Endometrial microvascular endothelial cells (primary cell): ENCODE data around the gene GEMIN8. TPM values are rescaled to one million over a fixed set of nuclear protein-coding genes. Genes with fewer than 3 reads are reported as not detected.

Experiments
- in situ Hi-C: cut with HindIII; loops from 2 replicates; pipeline ENCODE4 v1.10.0; 2017; ENCODE audit warnings: low sequenced_read_pairs, low pct_unique_long_range_greater_than_20kb; ENCODE audit errors: inconsistent ontology term
- total RNA-seq: library from RNA; depleted of rRNA; stranded (reverse); fragments of >200 nt; gene quantifications from one replicate; pipeline ENCODE4 v1.2.3, GENCODE V29; 2015; ENCODE audit errors: inconsistent ontology term

GEMIN8 gene, protein sequence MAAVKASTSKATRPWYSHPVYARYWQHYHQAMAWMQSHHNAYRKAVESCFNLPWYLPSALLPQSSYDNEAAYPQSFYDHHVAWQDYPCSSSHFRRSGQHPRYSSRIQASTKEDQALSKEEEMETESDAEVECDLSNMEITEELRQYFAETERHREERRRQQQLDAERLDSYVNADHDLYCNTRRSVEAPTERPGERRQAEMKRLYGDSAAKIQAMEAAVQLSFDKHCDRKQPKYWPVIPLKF
- 18.6 TPM for total RNA-seq

DNA sequence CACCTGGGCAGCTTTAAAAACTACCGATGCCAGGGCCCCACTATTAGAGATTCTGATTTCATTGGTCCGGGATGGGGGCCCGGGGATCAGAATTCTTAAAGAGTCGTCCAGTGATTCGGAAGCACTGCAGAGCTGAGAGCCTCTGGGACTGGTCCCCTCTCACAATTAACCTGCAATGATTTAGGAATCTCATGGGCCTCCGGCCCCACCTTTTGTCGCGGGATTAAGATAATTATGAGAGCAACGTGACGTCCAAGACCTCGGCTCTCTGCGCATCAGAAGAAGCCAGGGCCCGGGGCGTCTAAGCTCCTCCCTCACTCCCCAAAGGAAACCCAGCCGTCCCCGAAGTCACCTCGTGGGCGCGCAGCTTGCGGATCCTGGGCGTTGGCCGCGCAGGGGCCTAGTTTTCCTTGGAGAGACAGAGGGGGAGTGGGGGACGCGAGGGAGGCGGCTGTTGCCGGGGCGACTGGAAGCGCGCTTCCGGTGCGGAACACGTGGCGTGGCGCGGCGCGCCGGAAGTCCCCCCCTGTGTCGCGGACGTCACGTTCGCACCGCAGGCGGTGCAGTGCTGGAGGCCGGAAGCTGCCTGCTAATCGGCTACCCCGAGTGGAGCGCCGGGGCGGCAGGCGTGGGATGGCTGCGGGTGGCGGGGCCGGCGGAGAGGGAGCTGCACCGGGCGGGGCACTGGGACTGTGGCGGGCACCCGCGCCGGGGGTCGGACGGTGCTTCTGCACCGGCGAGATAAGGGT lies at the start of gene GEMIN8:
TSS of gene GEMIN8 (minus strand) at position 468 of the 749 bp plus-strand sequence. CDS start 8,414 bp downstream, outside the sequence.
- in situ Hi-C loops, result no loop called here

DNA sequence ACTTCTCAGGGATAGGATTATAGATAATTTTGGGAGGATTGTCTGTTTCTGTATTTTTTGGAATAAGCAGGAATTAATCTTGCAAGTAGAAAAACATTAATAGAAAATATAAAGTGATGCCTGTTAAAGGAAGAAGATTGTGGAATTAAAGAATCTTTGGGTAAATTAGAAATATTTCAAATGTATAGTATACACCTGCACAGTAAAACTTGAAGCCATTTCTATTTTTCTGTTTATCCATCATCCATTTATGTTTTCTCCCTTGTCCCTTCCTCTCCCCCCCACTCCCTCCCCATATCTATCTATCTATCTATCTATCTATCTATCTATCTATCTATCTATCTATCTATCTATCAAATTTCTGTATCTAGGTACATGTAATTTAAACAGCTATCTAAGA lies 46.9 kb upstream of the GEMIN8 start:
- in situ Hi-C loops, result no loop called here

DNA sequence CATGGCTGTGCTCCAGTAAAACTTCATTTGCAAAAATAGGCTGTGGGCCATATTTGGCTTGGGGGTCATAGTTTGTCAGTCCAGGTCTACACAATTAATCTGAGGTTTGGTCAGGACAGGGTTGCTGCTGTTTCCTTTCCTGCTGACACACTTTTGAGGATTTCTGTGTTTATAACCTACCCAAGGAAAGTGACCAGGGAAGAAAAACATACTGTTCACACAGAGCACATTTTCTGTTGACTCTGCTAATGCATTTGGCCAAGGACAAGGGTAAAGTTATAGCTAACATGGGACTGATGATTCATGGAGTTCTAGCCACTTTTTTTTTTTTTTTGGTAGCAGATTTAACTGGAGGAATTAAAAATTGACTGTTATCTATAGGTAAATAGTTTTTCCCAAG lies 43.9 kb upstream of the GEMIN8 start:
- in situ Hi-C loops, result no loop called here

DNA sequence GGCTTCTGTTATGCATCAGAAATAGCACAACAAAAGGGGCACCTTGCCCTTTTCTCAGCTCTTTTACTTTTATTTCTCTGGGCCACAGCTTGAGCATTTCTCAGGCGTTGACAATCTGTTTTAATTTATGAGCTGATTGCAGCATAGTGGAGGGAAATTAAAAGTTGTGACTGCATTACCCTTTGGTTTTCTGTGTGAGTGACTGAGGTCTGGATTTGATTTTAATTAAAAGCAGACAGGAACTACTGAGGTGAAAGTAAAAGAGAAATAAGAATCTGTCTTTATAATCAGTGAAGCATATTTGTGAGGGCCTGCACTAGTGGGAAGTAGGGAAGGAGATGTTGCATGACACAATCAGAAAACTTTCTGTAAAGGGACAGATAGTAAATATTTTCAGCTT lies 43.4 kb upstream of the GEMIN8 start:
- in situ Hi-C loops, result no loop called here

DNA sequence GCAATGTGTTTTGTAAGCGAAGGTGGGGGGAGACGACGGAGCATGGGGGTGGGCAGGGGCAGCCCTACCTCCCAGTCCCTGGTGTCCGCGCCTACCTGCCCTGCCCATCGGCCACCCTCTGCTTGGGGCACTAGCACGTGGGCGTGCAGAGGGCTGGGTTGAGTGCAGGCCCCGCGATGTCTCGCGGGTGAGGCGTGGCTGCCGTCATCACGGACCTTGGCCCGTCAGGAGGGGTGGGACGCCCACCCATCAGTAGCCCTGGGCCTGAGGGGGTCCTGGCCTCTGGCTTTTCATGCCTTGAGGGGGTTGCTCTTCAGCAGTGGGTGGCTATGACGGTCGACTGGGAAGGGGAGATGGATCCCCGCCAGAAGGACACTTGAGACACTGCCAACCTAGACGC lies 36.1 kb upstream of the GEMIN8 start:
- in situ Hi-C loops, result no loop called here

DNA sequence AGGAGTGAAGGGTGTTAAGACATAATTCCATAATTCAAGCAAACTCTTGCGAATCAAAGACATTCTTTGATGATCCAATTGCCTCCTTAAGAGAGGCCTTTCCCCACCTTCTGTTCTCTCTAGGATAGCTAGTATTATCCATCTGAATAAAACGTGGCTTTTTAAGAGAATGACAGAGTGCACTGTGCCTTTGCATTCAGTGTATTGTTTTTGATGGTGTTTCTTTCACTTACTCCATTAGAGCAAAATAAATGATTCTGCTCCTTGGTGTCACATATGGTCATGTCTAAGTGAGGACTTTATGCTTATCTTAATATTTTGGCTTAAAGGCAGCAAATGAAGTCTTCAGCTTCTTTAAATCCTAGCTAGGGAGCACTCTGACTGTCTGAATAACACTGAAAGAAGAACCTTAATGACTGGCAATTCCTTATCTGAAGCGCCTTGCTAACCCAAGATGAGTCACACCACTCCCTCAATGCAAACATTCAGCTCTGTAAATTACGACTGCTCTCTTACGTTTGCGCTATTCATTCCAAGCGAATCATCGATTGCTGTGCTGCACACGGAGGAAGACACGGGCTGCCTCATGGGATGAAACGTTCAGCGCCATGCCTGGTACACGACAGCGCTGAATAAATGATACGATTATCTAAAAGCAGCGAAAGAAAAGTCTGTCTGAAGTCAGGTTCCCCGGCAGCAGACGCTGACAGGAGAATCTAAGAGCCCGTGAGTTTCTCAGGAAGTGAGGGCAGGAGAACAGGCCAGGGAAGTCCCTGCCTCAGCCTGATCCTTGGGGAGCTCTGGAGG lies 35.1 kb upstream of the GEMIN8 start:
- in situ Hi-C loops, result no loop called here

DNA sequence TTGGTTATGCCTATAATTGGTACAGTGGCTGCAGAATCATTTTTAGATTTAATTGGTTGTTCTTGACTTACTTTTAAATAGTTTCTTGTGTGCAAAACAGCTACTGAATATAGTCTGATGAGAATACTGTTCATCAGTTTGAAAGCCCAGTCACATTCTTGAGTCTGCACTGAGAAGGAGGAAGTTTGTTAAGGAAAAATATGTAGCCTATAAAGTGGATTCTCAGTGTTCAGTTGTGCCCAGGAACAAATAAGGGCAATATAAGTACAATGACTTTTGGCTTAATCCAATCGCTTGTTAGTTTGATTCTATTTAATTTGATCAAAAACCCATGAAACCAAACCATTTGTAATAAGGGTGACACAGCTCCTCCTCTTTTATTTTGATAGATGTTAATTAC lies 32.8 kb upstream of the GEMIN8 start:
- in situ Hi-C loops, result no loop called here

DNA sequence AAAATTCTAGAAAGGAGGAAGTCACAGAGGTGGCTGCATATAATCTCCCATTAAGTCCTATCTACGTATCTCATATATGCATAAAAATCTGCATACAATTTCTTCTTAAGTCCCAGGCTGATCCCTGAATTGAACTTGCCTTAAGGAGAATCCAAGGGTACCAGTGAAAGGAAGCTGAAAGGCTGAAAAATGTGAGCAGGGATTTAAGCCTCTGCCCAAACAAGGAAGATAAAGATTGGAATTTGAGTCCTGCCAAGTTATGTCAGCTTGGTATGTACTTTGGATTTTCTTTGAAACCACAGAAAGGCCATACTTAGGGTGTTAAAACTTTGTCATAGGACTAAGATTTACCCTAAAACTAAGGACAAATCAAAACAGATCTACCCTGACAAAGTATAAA lies 26.5 kb upstream of the GEMIN8 start:
- in situ Hi-C loops, result no loop called here

DNA sequence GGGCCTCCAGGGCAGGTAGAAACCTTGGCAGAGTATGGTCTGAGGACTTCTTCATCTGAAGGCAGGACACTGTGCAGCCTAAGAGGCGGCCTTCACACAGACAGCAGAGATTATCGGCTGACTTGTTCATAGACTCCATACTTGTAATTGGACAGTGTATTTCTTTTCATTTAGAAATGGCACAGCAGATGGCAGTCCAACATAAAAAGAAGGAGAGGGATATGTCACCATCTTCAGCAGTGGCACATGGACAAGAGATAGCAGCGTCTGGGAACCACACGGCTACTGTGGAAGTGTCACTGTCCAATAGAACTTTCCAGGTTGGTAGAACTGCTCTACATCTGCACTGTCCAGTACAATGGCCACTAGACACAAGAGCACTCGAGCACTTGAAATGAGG lies 21.7 kb upstream of the GEMIN8 start:
- in situ Hi-C loops, result no loop called here

DNA sequence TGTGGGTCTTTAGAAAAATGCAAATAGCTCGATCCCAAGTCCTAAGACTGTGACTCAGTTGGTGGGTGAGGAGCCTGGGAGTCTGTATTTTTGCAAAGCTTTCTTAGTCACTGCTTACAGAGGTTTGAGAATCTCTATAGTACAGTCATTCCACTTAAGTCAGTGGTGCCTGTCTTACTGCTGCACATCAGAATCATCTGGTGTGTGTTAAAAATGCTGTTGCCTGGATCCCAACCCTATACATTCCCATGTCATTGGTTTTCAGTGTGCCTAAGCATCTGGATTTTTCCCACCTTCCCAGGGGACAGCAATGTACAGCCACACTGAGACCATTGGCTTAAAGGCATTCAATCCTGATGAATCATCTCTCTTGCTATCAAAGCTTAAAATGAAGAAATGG lies 21.0 kb upstream of the GEMIN8 start:
- in situ Hi-C loops, result no loop called here

DNA sequence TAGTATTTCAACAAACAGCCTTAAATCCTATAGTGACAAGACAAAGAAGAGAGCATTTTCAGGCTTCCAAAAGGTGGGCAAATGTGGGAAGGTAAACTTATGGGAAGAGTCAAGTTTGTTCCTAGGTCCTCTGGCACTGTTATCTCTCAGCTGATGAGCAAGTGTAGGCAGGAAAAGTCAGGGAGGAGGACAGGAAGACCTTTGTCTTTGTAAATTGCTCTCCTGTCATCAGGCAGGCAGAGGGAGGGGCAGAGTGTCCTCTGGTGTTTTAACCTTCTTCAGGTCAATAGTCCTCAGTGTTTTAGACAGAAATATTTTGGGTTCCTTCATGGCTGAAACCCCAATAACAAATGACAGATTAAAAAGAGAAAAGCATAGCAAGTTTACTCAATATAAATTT lies 13.5 kb upstream of the GEMIN8 start:
- in situ Hi-C loops, result no loop called here

DNA sequence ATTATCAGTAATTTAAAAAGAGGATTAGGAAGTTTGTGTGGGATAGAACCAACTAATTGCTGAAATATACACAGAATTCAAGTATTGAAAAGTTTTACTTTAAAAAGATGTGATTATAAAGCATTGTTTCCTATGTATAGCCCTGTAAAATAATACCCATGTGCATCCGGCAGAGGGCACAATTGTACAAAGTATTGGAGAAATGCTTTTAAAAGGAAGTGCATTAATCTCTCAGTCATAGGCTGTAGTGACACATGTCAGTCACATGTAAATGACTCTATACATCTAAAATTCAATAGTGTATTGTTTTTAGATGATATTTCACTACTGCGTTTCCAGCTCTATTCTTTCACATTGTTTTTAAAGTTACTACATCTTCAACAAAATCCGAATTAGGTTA lies 9.7 kb upstream of the GEMIN8 start:
- in situ Hi-C loops, result no loop called here

DNA sequence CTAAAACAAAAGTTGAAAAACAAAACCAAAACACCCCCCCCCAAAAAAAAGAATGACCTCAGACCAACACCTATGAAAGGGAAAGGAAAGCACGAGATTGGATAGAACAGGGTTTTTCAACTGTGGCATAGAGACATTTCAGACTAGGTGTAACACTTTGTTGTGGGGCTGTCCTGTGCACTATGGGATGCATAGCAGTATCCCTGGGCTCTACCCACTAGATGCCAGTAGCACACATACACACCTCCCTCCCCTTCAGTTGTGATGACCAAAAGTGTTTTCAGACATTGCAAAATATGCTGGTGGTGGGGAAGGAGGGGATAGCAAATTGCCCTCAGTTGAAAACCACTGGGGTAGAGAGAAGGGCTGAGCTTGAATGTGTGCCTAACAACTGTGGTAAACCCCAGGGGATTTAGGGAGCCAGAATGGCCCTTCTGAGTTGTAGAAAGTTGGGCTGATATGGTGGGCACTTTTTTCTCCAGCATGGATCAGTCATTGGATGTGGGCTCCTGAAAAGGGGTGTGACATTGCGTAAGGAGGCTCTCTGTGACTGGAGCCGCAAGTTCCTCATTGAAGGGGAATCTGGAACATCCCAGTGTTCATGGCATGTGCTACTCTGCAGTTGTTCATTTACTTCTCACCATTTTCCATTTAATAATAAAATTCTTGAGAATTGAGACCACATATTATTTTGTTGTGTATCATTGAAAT lies 8.8 kb upstream of the GEMIN8 start:
- in situ Hi-C loops, result no loop called here

DNA sequence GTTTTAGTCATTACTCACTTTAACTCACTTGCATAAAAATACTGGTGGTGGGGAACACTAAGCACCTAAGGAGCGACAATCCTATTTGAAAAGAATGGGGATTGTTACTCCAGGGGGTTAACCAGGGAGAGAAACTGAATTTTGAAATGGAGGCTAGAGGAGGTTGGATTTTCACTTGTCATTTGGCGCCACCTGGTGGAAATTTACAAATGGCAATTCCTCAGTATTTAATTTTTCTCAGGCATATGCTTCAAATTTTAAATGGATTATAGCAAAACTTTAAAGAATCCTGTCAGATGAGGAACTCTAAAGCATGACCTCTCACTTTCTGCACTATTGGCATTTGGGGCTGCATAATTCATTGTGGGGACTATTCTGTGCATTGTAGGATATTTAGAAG lies 2.7 kb upstream of the GEMIN8 start:
- in situ Hi-C loops, result no loop called here

DNA sequence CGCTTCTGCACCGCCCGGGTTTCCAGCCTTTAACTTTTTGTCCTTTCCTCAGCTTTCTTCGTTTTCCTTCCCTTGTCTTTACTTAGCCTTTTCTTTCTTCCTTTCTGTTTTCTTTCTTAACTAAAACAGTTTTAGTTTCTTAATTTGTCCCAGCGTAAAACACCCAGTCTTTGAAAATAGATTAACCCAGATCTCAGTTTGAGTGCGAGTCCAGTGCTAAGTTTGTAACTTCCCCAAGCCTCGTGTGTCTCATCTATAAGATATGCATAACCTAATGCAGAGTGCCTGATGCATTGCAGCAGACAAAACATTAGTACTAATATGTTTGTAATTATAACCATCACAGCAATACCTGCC lies 460 bp upstream of the GEMIN8 start:
- in situ Hi-C loops, result no loop called here

DNA sequence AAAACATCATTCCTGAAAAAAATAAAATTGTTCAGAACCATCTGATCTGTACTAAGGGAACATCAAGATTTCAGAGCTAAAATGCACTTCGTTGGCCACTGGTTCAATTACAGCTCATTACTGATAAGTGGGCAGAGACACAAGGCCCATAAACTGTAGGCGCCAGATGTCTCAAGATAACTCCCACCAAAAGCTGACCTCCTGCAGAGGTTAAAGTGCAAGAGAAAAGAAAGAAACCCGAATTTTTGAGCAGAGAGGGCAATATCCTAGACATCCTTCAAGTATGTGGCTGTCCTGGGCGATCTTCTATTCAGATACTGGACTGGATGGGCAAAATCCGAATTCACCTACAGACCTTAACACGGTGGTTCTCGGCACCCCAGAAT lies 660 bp downstream of the GEMIN8 start:
- in situ Hi-C loops, result no loop called here

DNA sequence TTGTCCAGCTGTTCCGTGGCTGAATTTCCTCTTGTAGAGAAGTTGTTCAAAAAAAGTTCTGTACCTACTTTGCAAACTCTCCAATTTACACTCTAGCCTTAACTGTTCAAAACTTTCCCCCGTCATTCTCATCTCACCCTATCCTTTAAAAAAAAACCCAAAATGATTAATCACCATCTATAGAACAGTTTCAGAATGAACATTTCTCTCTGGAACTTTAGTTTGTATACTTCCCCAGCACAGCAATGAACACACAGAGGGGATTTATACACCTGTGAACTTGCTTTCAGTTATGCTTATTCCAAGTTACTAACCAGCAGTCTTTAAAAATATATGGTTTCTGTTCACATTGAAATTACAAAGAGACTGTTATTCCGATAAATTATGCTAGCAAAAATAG lies 1.2 kb downstream of the GEMIN8 start:
- in situ Hi-C loops, result no loop called here

DNA sequence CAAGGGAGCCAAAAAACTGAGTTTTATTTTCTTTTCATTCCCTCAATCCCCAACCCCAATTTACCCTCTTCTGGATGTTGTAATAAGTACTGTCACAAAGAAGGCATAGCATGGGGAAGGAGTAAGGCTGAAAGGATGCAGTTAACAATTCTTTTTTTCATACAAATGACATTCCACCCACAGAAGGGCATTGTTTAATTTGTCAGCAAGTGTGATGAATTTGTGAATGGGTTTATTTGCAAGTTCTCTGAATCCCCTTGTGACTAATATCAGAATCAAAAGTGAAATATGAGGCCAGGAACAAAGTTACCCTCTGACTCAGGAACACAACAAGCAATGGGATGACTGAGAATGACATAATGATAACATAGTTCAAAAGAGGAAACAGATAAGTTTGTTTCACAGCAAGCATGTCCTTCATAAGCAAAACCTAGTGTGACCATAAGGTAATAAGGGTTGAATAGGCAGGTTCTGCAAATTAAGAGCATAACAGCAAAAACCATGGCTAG lies 2.1 kb downstream of the GEMIN8 start:
- in situ Hi-C loops, result no loop called here

DNA sequence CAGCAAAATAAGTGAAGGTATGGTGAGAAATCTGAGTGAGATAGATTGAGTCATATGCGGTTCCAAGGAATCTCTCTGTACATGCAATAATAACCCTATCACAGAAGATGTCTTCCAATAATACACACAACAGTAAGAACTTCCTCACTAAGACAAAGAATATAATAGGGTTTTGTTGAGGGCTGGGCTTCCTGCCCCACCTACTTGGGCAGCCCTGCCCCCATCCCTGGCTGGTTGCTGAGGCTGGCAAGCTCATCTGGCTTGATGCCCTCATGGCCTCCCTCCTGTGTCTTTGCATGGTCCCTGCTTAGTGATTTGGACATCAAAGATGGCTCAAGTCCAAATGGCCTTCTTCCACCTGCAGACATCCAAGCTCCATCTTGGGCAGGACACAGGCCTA lies 2.7 kb downstream of the GEMIN8 start:
- in situ Hi-C loops, result no loop called here
